T1000 (cell line): Measurements from ENCODE around the gene MBNL3.
"Not testable (repeated sequence)": the region's sequence is repeated elsewhere in the genome, so short reads cannot be mapped to it uniquely, and the experiment has no call there.

Experiments
- DNase-seq: peaks from one replicate; lab custom pipeline; 2025; ENCODE audit warnings: mixed read lengths; lab: John Stamatoyannopoulos, UW

The MBNL3 gene

DNA sequence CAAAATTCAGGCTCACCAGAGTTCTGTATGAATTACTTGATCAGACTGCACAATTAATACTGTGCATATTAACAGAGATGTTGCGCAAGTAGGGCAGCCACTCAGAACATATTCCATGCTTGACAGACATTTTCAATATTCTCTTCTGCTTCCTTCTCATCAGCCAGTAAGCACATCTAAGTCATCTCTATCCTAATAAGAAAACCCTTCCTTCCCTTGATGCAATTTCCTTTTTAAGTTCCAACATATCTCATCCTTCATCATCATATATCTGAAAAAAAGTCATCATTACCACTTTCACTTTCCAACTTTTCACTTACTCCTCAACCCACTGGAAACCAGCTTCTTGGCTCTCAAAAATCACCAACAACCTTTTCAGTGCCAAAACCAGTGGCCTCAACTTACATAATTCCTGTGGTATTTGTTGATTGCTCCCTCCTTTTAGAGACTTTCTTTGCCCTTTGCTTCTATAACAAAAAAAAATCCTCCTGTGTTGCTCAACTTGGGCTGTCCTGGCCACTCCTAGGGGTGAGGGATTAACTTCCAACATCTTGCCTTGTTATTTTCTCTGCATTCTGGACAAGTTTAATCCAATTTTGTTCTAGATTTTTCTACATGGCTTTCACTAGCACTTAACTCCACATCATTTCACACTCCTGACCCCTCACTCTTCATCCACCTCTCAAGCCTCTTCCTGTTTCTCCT lies 14.1 kb downstream of the MBNL3 start:
- no peak for DNase-seq

GRCh38 chrX:132472397-132472796 lies 16.4 kb downstream of the MBNL3 start:
- DNase-seq = no peak

- DNase-seq = no peak
These were observed 18.0 kb downstream of the MBNL3 start for GRCh38 chrX:132470831-132471230.

DNA sequence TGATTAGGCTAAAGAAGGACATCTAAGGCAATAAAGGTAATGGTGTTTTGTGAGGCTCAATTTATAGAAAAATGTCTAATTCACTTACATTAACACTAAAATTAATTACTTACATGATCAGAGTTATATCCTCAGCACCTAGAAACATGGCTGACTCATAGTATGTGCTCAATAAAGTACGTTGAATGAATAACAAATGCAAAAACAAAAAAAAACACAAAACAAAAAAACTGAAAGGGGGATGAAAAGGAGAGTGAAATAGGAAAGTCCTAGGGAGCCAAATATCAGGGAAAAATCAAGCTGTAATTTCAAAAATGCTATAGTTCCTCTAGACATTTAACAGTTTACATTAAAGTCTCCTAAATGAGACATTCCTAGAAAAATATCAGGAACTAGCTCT lies 18.7 kb downstream of the MBNL3 start:
- no peak for DNase-seq

GRCh38 chrX:132468454-132468853 lies 20.4 kb downstream of the MBNL3 start:
- no peak for DNase-seq

GRCh38 chrX:132467989-132468388 lies 20.8 kb downstream of the MBNL3 start:
- no peak for DNase-seq

DNA sequence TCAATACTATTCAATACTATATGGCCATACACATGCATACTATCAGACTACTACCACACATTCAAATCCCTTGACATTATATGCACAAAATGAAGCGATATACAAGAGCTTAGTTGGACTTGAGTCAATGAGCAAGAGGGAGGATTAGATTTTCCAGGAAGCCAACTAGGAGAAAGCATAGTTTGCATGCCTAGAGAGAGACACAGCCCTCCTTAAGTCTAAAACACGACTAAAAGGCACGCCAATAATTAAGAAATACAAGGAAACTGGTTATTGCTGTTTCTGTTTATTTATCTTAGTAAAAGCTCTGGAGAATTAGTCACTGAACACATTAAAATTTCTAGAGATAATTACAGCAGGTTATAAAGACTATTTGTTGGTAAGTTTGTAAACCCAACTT lies 21.8 kb downstream of the MBNL3 start:
- DNase-seq = no peak

GRCh38 chrX:132463411-132463810 lies 25.4 kb downstream of the MBNL3 start:
- no peak for DNase-seq

DNA sequence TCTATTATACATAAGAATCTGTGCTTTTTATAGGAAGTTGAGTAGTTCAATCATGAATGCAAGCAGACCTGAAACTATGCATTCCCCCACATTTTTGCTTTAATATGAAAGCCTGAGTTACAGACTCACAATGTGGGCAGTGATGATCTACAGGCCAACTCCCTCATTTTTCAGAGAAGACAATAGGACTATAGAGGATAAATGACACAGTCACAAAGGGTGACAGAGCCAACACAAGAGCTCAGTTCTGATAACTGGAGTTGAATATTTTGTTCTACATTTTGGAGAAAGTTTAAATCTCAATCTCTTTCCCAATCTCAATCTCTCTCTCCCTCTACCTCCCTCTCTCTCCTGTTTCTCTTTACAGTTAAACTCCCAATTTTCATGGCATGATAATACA lies 27.0 kb downstream of the MBNL3 start:
- DNase-seq = no peak

DNA sequence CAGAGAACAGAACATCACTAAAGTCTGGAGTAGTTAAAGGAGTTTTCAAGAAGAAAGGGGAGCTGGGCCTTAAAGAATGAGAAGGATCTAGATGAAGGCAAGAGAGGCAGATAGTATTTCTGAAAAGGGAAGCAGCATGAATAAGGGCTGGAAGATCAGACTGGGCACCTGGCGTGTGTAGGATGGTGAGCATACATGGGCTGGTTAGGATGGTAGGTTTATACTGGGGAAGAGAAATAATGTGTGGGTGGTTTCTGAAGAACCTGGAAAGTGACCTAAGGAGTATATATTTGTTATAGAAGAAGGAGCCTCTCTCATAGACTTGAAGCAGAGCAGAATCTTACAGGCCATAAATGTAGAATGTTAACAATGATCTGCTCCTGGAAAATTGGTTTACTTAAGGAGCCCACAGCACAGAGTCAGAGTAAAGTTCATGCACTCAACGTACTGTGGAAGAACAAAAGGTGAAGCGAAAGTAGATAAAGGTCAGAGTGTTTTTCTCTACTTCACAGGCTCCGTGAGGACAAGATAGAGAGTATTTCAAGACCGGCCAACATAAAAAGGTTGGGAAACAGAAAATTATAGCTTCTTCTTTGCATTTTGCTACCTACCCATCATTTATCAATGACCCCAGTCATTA lies 35.8 kb downstream of the MBNL3 start:
- no peak for DNase-seq

DNA sequence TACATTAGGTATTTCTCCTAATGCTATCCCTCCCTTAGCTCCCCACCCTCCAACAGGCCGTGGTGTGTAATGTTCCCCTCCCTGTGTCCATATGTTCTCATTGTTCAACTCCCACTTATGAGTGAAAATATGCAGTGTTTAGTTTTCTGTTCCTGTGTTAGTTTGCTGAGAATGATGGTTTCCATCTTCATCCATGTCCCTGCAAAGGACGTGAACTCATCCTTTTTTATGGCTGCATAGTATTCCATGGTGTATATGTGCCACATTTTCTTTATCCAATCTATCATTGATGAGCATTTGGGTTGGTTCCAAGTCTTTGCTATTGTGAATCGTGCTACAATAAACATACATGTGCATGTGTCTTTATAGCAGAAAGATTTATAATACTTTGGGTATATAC lies 42.9 kb downstream of the MBNL3 start:
- not testable (repeated sequence) for DNase-seq

DNA sequence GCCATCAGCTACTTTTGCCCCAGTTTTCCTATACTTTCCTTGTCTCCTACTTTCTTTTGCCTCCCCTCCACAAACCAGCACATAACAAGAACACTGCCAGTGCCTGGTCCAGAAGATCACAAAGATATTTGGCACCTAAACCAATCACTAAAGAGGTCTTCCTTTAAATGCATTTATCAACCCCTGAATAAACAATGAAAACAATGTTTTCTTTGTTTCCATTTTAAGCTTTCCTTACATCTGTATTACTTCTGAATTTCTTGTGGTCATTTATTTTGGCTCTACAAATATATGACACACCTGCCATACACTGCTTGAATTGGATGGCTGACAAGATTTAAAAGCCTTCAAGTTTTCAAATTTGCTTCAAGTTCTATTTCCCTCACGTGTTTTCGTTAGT lies 43.9 kb downstream of the MBNL3 start:
- no peak for DNase-seq

DNA sequence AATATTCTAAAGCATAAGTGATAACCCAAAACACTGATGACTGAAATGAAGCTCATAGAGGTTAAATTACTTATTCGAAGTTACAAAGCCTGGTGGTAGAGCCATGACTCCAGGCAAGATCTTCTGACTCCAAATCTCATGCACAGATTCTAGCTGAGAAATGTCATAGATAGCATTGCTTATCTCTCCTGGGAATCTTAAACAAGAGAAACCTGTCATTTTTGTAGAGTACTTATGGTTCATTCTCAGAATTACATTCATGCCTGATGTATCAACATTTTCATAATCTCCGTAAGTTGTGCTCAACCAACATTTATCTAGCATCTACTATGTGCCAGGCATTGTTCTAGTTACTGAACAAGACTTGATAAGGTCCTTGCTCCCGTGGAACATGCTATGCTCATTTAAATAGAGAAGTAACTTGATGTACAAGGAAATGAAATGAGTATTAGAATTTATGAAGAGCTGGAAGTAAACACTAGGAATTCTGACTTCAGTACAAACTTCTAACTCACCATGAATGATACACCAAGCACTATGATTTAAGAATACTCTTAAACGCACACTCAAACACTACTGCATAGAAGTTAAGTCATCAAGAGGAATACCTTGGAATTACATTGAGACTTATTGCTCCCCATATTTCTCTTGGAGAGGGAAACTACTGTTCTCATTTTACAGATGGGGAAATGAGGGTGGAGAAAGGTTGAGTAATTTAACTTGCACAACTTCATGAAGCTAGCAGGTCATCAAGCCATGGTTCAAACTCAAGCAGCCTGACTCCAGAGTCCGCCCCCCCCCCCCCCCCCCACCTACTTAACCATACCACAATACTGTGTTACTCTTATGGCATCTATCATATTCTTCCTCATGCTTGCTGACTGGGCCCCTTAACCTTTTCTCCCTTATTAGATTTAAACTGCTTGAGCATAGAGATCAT lies 45.4 kb downstream of the MBNL3 start:
- DNase-seq = no peak

GRCh38 chrX:132442691-132443090 lies 46.1 kb downstream of the MBNL3 start:
- DNase-seq = no peak

GRCh38 chrX:132435222-132435621 lies 53.6 kb downstream of the MBNL3 start:
- no peak for DNase-seq

GRCh38 chrX:132433551-132433950 lies 55.3 kb downstream of the MBNL3 start:
- DNase-seq = no peak

DNA sequence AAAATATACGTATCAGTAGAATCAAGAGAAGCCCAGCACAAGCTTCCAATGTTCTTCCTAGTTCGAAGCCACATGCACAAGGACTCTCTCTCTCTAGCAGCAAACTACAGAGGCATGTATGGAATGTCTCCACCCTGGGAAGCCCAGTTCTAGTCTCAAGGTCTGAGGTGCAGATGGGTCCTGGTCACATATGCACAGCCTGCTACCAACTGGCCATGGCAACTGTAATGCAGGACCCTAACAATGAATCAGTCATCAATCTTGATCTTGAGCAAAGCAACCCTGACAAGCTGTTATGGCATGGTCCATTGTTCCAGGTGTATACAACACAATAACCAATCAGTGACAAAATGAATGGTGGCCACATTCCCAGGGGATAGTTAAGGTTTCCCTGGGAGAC lies 55.8 kb downstream of the MBNL3 start:
- no peak for DNase-seq

DNA sequence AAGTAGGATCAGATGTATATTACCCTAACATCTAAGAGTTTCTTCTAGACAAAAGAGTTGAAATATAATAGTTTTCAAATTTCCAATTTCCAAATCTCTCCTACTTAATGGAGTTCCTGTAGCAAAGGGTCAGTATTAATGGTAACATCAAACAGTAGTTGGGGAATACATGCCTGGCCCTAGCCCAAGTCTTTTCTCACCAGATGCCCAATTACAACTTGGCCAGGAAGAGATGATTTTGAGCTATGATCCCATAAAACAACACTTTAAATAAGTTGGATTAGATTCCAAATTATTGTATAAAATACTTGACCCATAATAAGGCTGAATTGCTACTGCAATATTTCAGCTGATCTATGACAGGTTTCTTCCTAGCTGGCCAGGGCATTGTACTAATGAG lies 59.9 kb downstream of the MBNL3 start:
- no peak for DNase-seq

DNA sequence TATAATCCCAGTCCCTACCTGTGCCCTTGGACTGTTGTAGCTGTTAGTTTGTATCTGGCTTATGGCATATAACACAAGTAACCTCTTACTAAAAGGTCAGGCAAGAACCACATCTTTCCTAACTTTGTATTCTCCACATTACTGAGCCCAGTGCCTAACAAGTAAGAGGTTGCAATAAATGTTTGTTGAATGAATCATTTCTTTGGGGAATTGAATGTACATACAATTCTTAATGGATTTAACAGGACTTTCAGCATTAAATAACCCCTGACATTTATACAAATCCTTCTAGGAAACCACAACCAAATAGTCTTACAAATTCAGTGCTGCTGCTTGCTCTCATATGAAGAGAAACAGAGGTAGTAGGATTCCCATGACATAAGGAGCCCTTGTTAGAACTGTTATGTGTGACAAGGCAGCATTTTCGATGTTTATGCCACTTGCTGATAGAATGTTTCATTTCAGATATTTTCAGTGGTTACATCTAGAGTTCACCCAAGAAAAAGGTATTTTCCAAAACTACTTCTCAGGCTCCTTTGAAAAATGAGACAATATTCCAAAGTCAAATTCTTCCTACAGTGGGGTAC lies 62.0 kb downstream of the MBNL3 start:
- DNase-seq = no peak

DNA sequence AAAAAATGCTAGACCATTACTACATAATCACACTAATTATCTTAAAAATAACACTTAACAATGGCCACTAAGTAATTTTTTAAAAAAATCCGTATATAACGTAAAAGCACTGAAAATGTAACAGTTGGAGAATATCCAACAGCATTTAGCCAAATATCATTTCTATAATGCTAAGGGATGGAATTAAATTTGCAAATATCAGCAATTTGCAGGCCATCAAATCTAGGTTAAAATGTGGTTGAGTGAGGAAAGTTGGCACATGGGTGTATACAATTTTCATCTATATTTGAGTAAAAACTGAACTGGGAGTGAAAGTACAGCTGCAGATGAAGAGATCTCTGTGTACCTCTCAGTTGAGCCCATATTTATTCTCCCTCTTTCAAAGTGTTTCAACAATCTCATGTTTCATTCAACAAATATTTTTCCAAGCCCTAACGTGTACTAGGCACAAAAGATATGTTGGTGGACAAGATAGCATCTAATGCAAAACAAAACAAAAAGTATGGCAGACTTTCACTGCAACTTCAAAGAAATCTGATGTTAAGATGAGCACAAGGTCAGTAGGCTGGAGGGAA lies 63.0 kb downstream of the MBNL3 start:
- DNase-seq = no peak

DNA sequence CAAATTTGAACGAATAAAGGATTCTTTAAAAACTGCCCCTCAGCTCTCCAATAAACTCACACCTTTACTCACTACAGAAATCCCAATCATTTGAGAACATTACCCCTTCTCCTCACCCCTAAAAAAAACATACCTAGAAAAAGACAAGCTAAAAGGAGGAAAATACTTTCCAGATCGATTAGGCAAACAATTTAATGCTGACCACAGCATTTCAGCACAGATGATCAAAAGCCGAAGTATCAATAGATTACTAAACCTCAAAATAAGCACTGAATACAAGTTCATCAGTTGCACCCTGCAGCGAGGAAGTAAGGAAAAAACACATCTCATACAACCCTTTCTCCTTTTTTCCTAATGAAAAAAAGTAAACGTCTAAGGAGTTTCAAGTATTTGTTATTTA lies 65.5 kb downstream of the MBNL3 start:
- DNase-seq = no peak

GRCh38 chrX:132415012-132415411 lies 73.8 kb downstream of the MBNL3 start:
- no peak for DNase-seq
